ENCODE results near the gene UGT1A6. TPM values are rescaled to one million over a fixed set of nuclear protein-coding genes. Genes with fewer than 3 reads are reported as not detected.

The UGT1A6 gene
- total RNA-seq, 2 donors from 2014 or later: not detected

DNA sequence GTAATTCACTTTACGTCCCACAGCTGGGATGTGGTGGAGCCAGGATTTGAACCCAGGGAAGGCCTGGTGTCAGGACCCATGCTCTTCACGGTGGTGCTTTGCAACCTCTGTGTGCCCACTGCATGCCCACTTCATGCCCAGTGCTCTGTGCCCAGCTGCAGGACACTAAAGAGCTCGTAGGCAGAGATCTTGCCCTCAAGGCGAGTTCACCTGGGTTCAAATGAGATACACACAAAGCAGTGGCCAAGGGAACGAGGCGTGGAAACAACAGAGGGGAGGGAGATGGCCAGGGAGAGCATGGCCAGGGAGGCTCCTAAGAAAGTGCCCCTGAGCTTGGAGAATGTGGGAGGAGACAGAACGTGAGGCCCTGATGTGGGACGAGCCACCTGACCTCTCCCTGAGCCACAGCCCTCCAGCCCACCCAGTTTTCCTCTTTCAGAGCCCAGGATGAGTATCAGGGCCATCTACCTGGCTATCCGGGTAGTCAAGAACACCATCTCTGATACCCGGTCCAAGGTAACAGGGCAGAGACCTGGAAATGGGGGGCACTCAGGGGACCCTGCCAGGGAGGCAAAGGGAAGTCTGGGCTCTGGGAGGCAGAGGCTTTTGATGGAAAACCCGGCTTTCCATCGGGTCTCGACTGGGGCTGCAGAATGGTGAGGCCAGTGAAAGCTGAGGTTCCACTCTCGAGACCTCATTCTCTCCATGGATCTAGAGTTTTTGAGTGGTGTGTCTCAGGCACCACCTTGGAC is 105.8 kb downstream of the UGT1A6 start:
- H3K27ac Mint-ChIP-seq: no peak overlapping the region
- DNase-seq (ENCODE audit: low spot score in 2 of 2) (peak in 1 of 2 donors; percentile 45), ATAC-seq (no peak)
- H3K36me3 Mint-ChIP-seq: no peaks in the 10 kb centered on the region
- no peaks in the 10 kb centered on the region for H3K9me3 Mint-ChIP-seq

DNA sequence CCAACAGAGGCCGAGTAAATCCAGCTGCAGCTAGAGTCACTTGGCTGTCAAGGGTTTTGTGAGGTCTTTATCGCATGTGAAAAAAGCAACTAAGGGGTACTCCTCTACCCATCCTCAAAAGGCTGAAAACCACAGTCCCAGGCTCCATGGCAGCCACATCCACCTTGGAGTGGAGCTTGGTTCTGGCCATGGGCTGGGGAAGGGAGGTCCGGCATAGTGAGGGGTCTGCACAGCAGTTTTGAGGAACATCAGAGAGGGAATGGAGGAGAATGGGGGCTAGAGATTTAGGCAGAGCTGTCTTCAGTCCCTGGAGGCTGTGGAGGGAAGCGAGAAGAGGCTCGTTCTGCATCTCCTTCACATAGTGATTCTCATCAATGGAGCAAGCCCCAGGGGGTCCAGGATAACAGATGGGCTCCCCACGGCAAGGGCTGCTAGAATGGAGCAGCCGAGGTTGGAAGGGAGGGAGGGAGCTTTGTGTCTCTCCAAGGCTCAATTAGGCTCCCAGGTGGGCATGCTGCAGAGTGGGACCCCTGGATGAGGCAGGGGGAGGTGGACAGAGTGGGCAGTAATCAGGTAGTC is 106.5 kb downstream of the UGT1A6 start:
- DNase-seq (ENCODE audit: low spot score in 2 of 2) (peak in 1 of 2 donors; percentile 40), ATAC-seq (no peak)
- Mint-ChIP-seq H3K9me3 (no peaks in the 10 kb centered on the region), H3K27ac (no peak overlapping the region), H3K36me3 (no peaks in the 10 kb centered on the region)

DNA sequence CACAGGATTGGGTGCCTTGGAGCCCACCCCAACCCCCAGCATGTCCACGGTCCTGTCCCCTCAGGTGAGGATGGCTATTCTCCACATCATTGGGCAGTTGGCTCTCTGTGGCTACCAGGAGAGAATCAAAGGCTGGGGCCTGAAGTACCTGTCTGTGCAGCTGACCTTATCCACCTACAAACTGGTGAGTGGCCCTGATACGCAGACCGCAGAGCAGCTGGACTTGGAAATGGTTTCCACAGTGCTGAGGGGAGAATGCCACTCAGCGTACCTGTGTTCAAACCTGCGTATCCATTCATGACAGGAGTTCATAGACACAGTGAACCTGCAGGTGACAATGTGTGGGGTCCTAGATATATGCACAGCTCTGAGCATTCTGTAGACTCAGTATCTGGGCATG is 107.0 kb downstream of the UGT1A6 start:
- no peaks in the 10 kb centered on the region for H3K36me3 Mint-ChIP-seq
- DNase-seq (ENCODE audit: low spot score in 2 of 2) (peak in 1 of 2 donors; percentile 40), ATAC-seq (no peak)
- no peaks in the 10 kb centered on the region for H3K9me3 Mint-ChIP-seq
- no peak overlapping the region for H3K27ac Mint-ChIP-seq

DNA sequence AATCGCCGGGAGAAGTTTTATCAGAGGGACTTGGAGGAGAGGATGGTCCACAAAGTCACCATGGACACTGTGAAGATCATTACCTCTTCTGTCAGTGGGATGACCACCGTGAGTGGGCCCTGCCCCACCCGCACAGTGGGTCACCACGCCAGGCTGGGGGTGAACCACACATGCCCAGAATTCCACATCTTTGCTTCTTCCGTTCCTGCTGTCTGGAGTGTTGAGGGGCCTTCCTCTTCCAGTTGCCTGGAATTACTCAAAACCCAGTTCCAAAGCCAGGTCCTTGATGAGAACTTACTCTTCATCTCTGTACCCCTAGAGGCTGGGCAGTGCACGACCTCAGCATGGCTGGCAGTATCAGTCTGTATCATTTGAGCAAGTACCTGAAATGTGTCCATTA is 107.5 kb downstream of the UGT1A6 start:
- ATAC-seq (no peak), DNase-seq (ENCODE audit: low spot score in 2 of 2) (no peak)
- H3K36me3 Mint-ChIP-seq: no peaks in the 10 kb centered on the region
- no peak overlapping the region for H3K27ac Mint-ChIP-seq
- no peaks in the 10 kb centered on the region for H3K9me3 Mint-ChIP-seq

DNA sequence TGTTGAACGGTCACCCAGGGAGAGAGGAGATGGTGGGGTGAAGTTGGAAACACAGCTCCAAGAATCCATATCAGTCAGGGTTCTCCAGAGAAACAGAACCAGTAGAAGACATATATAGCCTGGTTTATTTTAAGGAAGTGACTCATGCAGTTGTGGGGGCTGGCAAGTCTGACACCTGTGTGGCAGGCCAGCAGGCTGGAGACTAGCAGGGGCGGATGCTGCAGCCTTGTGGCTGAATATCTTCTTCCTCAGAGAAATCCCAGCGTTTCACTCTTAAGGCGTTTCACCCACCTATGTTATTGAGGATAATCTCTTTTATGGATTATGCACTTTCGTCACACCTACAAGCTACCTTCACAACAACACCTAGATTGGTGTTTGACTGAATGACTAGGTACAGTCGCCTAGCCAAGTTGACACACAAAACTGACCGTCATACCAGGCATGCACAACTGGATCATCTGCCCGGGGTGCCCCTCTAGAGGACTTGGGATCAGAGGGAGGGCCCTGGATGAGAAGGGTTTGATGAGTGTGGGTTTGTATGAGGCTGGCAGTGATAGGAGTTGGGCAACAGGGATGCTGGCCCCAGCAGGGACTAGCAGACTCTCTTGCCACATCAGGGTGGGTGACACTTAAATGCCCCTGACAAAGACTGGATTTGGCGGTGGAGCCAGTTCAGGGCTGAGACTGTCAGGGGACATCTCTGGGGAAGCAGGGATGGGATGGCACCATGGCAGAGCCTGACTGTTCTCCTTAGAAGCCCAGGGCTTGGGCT is 108.9 kb downstream of the UGT1A6 start:
- Mint-ChIP-seq H3K9me3 (no peaks in the 10 kb centered on the region), H3K36me3 (no peaks in the 10 kb centered on the region), H3K27ac (no peak overlapping the region)
- ATAC-seq (peak in 1 of 2 donors; percentile 70), DNase-seq (ENCODE audit: low spot score in 2 of 2) (peak in 1 of 2 donors; percentile 31)

DNA sequence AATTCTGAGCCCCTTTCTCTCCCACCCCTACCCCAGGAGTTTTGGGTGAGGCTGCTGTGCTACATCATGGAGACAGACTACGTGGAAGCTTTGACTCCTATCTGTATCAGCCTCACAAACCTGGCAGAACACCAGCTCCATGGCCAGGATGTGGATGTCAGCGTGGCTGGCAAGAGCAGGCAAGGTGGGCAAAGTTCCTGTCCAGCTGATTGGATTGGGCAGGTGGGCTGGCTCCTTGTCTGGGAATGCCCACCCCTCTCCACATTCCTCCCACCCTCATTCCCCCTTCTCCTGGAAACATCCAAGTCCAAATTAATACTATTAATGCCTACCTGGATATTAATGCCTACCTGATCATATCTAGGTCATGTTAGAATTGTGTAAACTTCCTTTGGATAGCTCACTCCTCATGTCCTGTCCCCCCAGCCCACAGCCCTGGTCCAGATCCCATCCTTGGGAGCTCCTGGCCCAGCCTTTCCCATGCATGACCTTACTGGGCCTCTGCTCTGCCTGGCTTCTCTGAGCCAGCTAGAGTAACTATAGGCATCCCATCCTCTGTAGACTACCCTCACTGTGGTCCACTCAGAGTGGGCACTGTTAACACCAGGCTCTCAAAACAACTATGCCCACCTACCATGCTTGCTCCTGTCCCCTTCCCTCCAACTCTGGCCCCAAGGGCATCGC is 109.6 kb downstream of the UGT1A6 start:
- H3K36me3 Mint-ChIP-seq: no peaks in the 10 kb centered on the region
- no peak for ATAC-seq
- H3K27ac Mint-ChIP-seq: no peak overlapping the region
- H3K9me3 Mint-ChIP-seq: no peaks in the 10 kb centered on the region
- DNase-seq (ENCODE audit: low spot score in 2 of 2): no peak

DNA sequence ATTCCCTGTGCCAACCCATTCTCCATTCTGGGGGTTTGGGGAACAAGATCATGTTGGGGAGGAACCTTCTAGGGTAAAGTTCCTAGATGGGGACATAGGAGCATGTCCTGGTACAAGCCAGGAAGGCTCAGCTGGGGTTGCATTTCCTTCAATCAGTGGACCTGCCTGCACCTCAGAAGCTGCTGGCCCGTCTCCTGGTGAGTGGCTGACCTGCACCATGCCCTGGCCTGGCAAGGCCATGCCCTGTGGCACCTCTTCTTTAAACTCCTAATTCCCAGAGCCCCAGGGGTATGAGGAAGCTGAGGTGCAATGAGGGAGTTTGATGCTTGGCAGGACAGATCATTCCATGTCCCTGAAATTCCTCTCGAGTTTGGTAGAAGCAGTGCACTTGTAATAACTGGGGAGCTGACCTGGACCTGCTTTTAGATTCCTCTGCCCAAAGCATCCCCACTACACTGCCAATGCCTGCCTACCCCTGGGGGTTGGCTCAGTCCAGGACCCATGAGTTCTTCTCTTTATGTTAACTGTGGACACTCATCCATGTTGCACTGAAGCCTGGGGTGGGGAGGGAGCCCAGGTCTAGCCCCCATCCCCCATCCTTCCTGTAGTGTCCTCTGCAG is 110.7 kb downstream of the UGT1A6 start:
- no peak for ATAC-seq
- Mint-ChIP-seq H3K36me3 (no peaks in the 10 kb centered on the region), H3K27ac (no peak overlapping the region), H3K9me3 (no peaks in the 10 kb centered on the region)
- no peak for DNase-seq (ENCODE audit: low spot score in 2 of 2)

DNA sequence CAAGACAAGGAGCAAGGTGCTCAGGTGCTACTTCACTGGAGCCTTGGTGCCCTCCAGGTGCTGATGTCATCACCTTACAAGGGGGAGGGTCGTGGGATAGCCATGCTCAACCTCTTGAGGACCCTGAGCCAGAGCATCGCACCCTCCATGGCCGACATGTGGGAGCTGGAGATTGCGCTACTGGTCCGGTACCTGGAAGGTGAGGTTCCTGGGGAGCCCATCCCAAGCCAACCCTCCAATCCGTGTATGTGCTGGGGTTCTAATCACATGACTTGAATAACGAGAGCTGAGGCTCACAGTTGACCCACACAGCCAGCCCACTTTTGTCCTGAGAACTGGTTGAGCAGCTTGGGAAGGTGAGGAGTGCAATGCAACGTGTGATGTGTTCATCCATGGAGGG is 111.3 kb downstream of the UGT1A6 start:
- Mint-ChIP-seq H3K27ac (no peak overlapping the region), H3K36me3 (no peaks in the 10 kb centered on the region), H3K9me3 (no peaks in the 10 kb centered on the region)
- no peak for ATAC-seq
- peak in 1 of 2 donors; percentile 33 for DNase-seq (ENCODE audit: low spot score in 2 of 2)

DNA sequence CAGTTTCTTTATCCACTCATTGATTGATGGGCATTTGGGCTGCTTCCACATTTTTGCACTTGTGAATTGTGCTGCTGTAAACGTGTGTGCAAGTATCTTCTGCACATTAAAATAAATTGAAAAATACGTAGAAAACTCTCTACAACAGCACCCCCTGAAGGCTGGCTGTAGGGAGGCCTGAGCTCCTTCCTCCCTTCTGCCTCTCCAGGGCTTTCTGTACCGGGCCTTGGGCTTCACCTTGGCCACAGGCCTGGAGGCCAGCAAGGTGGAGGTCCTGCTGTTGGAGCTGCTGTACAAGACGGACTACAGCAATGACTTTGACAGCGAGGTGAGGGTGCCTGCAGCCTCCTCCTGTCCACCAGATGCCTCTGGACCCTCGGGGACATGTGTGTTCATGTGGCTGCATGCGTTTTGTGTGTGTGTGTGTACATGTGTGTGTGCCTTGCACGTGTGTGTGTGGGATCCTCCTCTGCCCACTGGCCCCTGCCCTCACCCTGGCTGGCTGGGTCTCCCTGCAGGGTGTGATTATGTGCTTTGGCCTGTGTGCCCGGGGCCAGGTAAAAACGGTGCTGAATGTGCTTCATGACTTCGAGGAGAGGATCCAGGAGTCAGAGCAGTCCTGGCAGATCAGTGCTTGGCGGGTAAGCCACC is 114.7 kb downstream of the UGT1A6 start:
- ATAC-seq: no peak
- peak in 1 of 2 donors; percentile 47 for DNase-seq (ENCODE audit: low spot score in 2 of 2)
- no peaks in the 10 kb centered on the region for H3K9me3 Mint-ChIP-seq
- no peak overlapping the region for H3K27ac Mint-ChIP-seq
- H3K36me3 Mint-ChIP-seq: no peaks in the 10 kb centered on the region

DNA sequence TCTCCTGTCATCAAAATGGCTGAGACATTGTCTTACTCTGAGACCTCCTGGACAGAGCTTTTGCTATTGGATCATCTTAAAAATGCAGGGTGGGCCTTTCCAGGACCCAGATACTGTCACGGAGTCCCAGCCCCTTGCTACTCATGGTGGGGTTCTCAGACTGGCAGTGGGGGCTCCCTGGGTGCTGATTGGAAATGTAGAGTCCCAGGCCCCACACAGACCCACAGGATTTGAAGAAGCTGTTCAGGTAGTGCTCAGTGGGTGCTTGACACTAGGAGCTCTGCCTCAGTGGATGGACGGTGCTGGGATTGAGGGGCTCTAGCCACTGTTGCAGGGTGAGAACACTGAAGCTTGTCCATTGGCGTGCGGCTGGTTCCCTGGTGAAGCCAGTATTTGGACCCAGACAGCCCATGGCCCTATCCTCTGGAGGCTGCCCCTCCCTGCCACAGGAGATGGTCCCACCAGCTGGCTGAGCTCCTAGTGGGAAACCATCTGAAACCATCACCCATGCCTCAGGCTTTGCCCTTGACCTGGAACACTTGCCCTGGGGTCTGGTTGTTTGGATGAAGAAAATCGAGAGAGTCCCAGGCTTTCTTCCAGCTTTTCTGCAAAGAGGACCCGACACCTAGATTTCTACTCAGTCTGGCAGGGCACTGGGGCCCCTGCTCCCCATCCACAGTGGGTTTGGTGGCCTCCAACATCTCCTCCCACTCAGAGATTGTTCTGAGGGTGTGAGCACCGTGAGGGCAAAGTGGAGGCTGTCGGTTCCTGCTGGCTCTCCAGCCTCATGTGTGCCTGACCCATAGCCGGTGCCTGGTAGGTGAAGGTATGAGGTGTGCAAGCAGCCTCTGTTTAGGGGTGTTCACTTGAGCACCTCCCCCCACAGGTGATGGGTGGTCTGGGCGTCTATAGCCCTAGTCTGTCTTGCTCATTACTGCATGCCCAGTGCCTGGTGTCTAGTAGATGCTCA is 115.6 kb downstream of the UGT1A6 start:
- H3K9me3 Mint-ChIP-seq: no peaks in the 10 kb centered on the region
- H3K36me3 Mint-ChIP-seq: no peaks in the 10 kb centered on the region
- peak in 1 of 2 donors; percentile 9 for DNase-seq (ENCODE audit: low spot score in 2 of 2)
- no peak overlapping the region for H3K27ac Mint-ChIP-seq
- ATAC-seq: no peak

DNA sequence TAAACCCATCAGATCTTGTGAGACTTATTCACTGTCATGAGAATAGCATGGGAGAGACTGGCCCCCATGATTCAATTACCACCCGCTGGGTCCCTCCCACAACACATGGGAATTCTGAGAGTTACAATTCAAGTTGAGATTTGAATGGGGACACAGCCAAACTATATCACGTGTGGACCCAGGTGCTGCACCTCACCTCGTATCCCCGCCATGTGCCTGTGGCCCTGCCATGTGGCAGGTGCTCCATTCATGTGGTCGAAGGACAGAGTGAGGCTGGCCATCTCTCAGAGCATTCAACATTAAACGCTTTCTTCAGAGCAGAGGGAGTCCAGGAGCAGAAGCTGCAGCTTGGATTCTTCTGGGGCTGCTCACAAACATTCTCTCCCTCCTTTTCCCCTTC is 117.7 kb downstream of the UGT1A6 start:
- ATAC-seq: no peak
- Mint-ChIP-seq H3K9me3 (no peaks in the 10 kb centered on the region), H3K27ac (no peak overlapping the region), H3K36me3 (no peaks in the 10 kb centered on the region)
- DNase-seq (ENCODE audit: low spot score in 2 of 2): no peak

DNA sequence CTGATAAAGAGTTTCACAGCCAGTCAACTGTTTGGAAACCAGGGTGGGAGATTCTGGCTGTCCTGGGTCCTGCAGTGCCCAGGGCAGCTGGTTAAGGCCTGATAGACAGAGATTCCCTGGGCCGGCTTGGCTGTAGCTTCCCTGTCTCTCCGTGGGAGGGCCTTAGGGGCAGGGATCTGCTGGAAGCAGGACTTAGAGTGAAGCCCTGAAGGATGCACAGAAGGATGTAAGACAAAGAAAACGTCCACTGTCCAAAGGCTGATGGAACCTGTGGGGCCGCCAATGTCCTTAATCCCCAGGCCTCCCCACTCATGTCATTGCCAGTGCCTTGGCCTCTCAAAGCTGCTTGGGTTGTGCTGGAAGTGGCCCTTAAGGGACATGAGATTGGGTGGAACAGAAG is 118.4 kb downstream of the UGT1A6 start:
- DNase-seq (ENCODE audit: low spot score in 2 of 2) (peak in 1 of 2 donors; percentile 14), ATAC-seq (no peak)
- no peaks in the 10 kb centered on the region for H3K9me3 Mint-ChIP-seq
- H3K36me3 Mint-ChIP-seq: no peaks in the 10 kb centered on the region
- no peak overlapping the region for H3K27ac Mint-ChIP-seq

DNA sequence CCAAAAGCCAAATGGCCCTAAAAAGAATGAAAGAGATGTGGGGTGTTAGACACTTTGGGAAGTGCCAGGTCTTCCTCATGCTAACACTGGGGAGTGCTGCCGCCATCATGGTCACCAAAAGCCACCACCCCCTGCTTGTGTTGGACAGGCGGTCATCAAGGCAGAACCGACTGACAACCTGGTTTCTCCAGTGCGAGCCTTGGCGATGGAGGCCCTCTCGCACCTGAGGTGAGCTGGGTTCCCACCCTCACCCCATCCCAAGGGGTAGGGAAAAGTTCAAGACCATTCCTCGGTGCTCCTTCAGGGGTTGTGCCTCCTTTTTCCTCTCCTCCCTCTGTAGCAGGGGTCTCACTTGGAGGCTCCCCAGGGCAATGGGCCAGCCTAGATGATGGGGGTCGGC is 119.0 kb downstream of the UGT1A6 start:
- ATAC-seq (no peak), DNase-seq (ENCODE audit: low spot score in 2 of 2) (peak in 1 of 2 donors; percentile 16)
- H3K36me3 Mint-ChIP-seq: no peaks in the 10 kb centered on the region
- no peaks in the 10 kb centered on the region for H3K9me3 Mint-ChIP-seq
- H3K27ac Mint-ChIP-seq: no peak overlapping the region

DNA sequence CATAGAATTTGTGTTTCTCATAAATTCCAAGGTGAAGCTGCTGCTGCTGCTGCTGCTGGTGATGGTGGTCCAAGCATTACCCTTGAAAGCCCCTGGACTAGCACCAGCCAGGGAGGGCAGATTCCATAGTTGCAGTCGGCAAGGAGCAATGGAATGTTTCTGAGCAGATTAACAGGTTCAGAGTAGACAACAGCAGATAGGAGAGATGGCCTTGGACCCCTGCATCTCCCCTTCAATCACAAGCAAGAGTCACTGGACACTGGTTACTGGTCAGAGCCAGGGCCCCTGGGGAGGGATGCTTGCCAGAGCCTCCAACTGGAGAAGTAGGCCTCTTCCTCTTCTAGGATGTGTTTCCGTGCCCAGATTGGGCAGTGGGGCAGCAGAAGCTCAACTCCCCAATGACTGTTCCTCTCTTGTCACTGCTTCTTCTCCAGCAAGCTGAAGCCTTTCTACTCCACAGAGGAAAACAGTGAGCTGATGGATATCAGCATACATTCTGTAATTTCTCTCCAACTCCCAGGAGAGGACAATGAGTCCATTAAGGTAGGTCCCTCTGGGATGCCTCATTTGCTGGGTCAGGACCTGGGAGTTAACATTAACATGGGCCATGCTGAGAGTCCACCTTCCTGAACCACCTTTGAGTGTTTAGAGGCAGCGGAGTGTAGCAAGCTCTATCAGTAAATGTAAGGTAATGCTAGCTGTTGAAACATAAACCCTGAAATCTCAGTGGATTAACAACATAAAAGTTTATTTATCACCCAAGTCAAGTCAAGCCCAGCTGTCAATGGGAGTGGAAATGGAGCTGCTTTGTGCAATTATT is 120.8 kb downstream of the UGT1A6 start:
- Mint-ChIP-seq H3K9me3 (no peaks in the 10 kb centered on the region), H3K36me3 (no peaks in the 10 kb centered on the region), H3K27ac (no peak overlapping the region)
- ATAC-seq (no peak), DNase-seq (ENCODE audit: low spot score in 2 of 2) (peak in 1 of 2 donors; percentile 14)

Measured in activated naive CD4-positive, alpha-beta T cell treated with anti-CD3 and anti-CD28 coated beads, Interleukin-2, amount 50 U/mL, for 72 hours (primary cell).